ENCODE data around the gene MGLL. TPM values are rescaled to one million over a fixed set of nuclear protein-coding genes. Genes with fewer than 3 reads are reported as not detected.
A peak's percentile ranks its signal among the peaks of the same experiment; 100 is the strongest.

MGLL gene
- total RNA-seq, 1 experiment from 2014 or later: 10.5 TPM

GRCh38 chr3:127760361-127760760, 62.0 kb downstream of the MGLL start:
- DNase-seq (ENCODE audit: low read depth): no peak

GRCh38 chr3:127759826-127760225, 62.5 kb downstream of the MGLL start:
- no peak for DNase-seq (ENCODE audit: low read depth)

GRCh38 chr3:127758013-127758412, 64.3 kb downstream of the MGLL start:
- no peak for DNase-seq (ENCODE audit: low read depth)

- DNase-seq (ENCODE audit: low read depth): no peak
Observed at GRCh38 chr3:127755305-127755681, 67.0 kb downstream of the MGLL start.

GRCh38 chr3:127754411-127755304, 67.7 kb downstream of the MGLL start:
- DNase-seq (ENCODE audit: low read depth): no peak

GRCh38 chr3:127753898-127754410, 68.4 kb downstream of the MGLL start:
- DNase-seq (ENCODE audit: low read depth): no peak

GRCh38 chr3:127753338-127753737, 69.0 kb downstream of the MGLL start:
- no peak for DNase-seq (ENCODE audit: low read depth)

GRCh38 chr3:127751782-127752181, 70.5 kb downstream of the MGLL start:
- no peak for DNase-seq (ENCODE audit: low read depth)

GRCh38 chr3:127751163-127751621, 71.1 kb downstream of the MGLL start:
- DNase-seq (ENCODE audit: low read depth): peak; percentile 59

GRCh38 chr3:127750226-127751031, 71.9 kb downstream of the MGLL start:
- DNase-seq (ENCODE audit: low read depth): peak; percentile 97

GRCh38 chr3:127749787-127750225, 72.5 kb downstream of the MGLL start:
- no peak for DNase-seq (ENCODE audit: low read depth)

GRCh38 chr3:127749361-127749760, 73.0 kb downstream of the MGLL start:
- DNase-seq (ENCODE audit: low read depth): no peak

- DNase-seq (ENCODE audit: low read depth): no peak
Observed at GRCh38 chr3:127748754-127749327, 73.5 kb downstream of the MGLL start.

- peak; percentile 94 for DNase-seq (ENCODE audit: low read depth)
Observed at GRCh38 chr3:127747751-127748521, 74.4 kb downstream of the MGLL start.

GRCh38 chr3:127747066-127747465, 75.2 kb downstream of the MGLL start:
- no peak for DNase-seq (ENCODE audit: low read depth)

- DNase-seq (ENCODE audit: low read depth): no peak
Observed at GRCh38 chr3:127746400-127747057, 75.8 kb downstream of the MGLL start.

- no peak for DNase-seq (ENCODE audit: low read depth)
Observed at GRCh38 chr3:127745656-127746399, 76.5 kb downstream of the MGLL start.

GRCh38 chr3:127744875-127745274, 77.4 kb downstream of the MGLL start:
- DNase-seq (ENCODE audit: low read depth): no peak

GRCh38 chr3:127744253-127744815, 78.0 kb downstream of the MGLL start:
- no peak for DNase-seq (ENCODE audit: low read depth)

All from HT1080 (cell line).